BLaER1 (cell line): ENCODE measurements around the gene CFAP100.
A peak's percentile ranks its signal among the peaks of the same experiment; 100 is the strongest.

Source experiments
- H3K27ac ChIP-seq: shearing (Covaris generic); formaldehyde crosslinking; 2 replicates; pipeline ENCODE4 v1.8.1; 2022
- H3K27me3 ChIP-seq: shearing (Covaris generic); formaldehyde crosslinking; 2 replicates; pipeline ENCODE4 v1.8.1; 2022
- H3K36me3 ChIP-seq: shearing (Covaris generic); formaldehyde crosslinking; 2 replicates; pipeline ENCODE4 v1.8.1; 2022
- H3K4me1 ChIP-seq: shearing (Covaris generic); formaldehyde crosslinking; 2 replicates; pipeline ENCODE4 v1.8.1; 2022
- H3K4me2 ChIP-seq: shearing (Covaris generic); formaldehyde crosslinking; 2 replicates; pipeline ENCODE4 v1.8.1; 2022
- H3K4me3 ChIP-seq: shearing (Covaris generic); formaldehyde crosslinking; 2 replicates; pipeline ENCODE4 v1.8.1; 2022
- H3K9ac ChIP-seq: shearing (Covaris generic); formaldehyde crosslinking; 2 replicates; pipeline ENCODE4 v1.8.1; 2022
- H3K9me3 ChIP-seq: shearing (Covaris generic); formaldehyde crosslinking; 2 replicates; pipeline ENCODE4 v1.8.1; 2022
- H4K20me1 ChIP-seq: shearing (Covaris generic); formaldehyde crosslinking; 2 replicates; pipeline ENCODE4 v1.8.1; 2022
- Cebpa-rat ChIP-seq: shearing (Covaris generic); IDR thresholded peaks from 2 replicates; pipeline ENCODE4 v1.8.1; 2022

CFAP100 gene

DNA sequence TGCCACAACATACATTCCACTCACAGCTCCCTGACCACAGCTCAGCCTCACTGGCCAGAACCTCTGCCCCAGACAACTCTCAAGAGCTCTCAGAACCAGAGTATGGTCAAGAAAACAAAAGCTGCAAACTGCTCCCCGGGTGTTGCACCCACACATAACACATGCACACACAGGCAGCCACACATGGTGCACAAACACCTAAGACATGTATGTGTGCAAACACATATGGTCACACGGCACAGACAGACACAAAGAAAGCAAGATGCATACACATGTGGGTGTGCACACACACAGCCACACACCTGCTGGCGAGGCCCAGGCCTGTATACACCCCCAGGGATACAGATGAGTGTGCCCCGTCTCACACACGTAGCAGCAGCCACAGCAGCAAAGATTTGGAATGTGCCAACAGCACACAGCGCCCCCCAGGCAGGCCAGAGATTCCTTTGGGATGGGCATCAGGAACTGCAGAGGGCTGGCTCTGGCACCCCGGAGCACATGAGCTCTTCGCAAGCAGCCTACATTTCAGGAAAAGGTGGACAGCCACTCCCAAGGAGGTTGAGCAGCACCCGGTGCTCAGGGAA lies 44.1 kb upstream of the CFAP100 start:
- H3K27me3 ChIP-seq = peaks cover 19% of the 10 kb centered on the region
- no peak overlapping the region for H3K9ac ChIP-seq
- TF ChIP-seq Cebpa-rat = no peak
- H3K27ac ChIP-seq = no peak overlapping the region
- peaks cover 21% of the 10 kb centered on the region; the same call in 1 of the 2 replicates for H4K20me1 ChIP-seq
- no peak overlapping the region for H3K4me3 ChIP-seq
- no peaks in the 10 kb centered on the region for H3K36me3 ChIP-seq
- no peak overlapping the region for H3K4me2 ChIP-seq
- H3K4me1 ChIP-seq = peaks cover 8% of the 10 kb centered on the region; the same call in 1 of the 2 replicates
- H3K9me3 ChIP-seq = no peaks in the 10 kb centered on the region

DNA sequence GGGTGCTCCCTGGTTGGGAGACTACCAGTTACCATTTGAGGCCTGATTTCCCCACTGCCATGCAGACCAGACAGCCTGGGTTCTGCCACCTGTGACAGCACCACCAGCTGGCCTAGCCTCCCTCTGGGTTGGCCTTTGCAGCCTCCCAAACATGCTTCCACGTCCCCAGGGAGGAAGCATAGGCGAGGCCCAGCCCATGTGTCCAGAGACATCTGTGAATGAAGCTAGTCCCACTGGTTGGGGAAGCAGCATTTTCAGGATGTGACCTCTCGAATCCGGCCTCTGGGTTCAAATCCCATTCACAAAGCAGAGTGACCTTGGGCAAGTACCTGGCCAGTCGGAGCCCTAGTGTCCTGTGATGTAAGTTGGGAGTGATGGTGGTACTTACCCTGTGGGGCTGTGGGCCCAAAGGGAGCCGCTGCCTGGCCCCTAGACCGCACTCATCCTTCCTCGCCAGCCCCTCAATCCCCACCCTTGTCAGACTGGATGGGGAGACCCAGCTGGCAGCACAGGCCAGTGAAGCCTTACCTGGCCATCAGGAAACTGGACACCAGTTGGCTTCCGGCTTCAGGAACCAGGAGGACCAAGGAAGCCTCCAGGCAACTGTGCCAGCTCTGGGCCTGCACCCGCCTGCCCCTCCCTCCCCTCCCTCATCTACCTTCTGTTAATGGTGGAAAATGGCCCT lies 43.5 kb upstream of the CFAP100 start:
- H4K20me1 ChIP-seq = peaks cover 27% of the 10 kb centered on the region; the same call in 1 of the 2 replicates
- no peak overlapping the region for H3K4me3 ChIP-seq
- TF ChIP-seq Cebpa-rat = no peak
- no peaks in the 10 kb centered on the region for H3K36me3 ChIP-seq
- no peaks in the 10 kb centered on the region for H3K9me3 ChIP-seq
- H3K27me3 ChIP-seq = peaks cover 25% of the 10 kb centered on the region
- H3K27ac ChIP-seq = no peak overlapping the region
- no peak overlapping the region for H3K9ac ChIP-seq
- peaks cover 14% of the 10 kb centered on the region for H3K4me1 ChIP-seq
- H3K4me2 ChIP-seq = no peak overlapping the region

DNA sequence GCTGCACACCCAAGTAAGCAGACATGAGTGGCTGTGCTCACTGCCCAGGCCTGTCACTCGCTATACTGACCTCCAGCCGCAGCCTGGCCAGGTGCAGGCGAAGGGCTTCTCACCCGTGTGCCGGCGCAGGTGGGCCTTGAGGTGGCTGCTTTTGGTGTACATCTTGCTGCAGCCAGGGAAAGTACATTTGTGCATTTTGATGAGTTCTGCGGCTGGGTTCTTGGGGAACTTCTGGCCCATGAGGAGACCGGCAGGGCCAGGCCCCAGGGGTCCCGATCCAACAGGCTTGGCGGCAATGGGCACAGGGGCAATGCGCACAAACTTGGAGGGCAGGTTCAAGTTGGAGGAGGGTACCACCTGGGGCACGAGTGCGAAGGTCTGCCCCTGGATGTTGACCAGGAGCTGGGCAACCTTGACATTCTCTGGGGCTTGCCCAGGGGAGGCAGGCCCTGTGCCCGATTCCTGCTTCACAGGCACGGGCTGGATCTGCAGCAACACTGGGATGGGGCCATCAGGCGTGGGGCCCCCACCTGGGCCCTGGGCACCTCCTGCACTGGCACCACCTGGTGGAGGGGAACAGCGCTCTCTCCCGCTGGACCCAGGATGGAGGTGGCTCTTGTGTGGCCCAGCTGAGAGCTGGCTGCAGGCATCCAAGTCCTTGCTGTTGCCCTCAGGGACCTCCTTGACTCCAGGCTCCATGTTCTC lies 42.8 kb upstream of the CFAP100 start:
- no peak overlapping the region for H3K27ac ChIP-seq
- peaks cover 31% of the 10 kb centered on the region; the same call in 1 of the 2 replicates for H4K20me1 ChIP-seq
- H3K4me1 ChIP-seq = peaks cover 21% of the 10 kb centered on the region
- no peak overlapping the region for H3K4me2 ChIP-seq
- TF ChIP-seq Cebpa-rat = no peak
- no peaks in the 10 kb centered on the region for H3K36me3 ChIP-seq
- H3K9ac ChIP-seq = no peak overlapping the region
- no peaks in the 10 kb centered on the region for H3K9me3 ChIP-seq
- H3K27me3 ChIP-seq = peaks cover 32% of the 10 kb centered on the region
- no peak overlapping the region for H3K4me3 ChIP-seq

DNA sequence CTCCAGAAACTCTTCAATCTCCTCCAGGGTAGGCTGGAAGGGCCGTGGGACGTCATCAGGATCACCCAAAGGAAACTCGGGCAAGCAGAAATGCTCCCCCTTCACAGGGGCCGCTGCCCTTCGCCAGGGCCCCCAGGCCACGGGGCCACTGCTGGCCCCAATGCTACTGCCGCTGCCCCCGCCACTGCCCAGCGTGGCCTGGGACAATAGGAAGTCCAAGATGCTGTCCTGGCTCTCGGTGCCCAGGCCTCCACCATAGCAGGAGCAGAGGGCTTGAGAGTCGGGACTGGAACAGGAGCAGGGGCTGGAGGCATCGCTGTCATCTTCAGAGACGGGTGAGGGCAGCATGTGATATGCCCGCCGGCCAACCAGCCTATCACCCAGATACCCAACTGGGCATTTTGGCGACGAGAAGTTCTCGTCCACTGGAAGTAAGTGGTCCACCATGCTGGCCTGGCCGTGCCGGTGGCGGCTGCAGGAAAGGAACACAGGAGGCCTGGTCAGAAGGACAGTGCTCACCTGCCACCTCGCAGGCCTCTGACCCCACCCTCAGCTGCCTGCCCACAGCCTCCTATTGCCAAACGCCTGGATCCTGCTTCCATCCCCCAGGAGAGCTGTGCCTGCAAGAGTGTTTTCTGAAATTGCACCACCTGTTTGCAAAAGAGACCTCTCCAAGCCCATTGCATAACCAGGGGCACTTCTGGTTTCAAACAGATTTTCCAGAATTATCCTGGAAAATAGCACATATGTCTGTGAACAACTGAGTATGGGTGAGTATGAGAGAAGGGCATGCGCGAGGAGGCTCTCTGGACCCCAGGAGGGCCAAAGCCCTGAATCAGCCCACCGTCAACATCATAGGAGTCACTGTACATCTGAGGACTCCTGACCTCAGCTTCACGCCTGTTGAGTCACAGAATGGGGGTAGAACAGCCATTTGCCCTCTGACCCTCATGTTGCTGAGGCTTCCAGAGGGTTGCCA lies 41.9 kb upstream of the CFAP100 start:
- TF ChIP-seq Cebpa-rat = no peak
- Histone ChIP-seq H3K4me2 (no peak overlapping the region), H3K9ac (no peak overlapping the region), H3K27me3 (peaks cover 39% of the 10 kb centered on the region), H3K4me1 (peaks cover 25% of the 10 kb centered on the region), H3K4me3 (no peak overlapping the region), H3K27ac (no peak overlapping the region), H3K36me3 (no peaks in the 10 kb centered on the region), H4K20me1 (peaks cover 31% of the 10 kb centered on the region; the same call in 1 of the 2 replicates), H3K9me3 (no peaks in the 10 kb centered on the region)

DNA sequence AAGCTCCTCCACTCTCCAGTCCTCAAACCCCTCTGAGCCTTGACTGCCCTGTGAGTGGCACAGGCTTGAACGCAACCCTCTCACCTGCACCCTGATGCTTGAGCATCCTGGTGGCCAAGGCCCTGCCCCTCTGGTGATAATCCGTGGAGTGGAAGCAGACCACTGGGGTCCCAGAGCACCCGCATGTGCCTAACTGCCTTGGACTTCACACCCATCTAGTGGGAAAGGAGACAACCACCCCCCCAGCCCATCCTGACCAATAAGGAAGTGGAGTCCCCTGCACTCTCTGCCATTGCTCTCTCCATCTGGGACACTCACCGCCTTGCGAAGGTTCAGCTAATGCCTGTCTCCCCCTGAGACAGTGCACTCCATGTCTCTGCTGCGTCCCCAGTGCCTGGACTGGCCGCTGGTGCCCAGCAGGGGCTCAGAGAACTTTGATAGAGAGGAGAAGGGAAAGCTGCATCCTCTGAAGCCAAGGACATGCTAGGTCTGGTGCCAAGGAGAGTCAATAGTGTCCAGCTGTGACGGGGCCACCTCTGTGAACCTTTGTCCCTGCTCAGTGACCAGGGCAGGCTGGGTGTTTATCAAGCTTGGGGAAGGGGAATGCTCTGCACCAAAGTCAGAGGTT lies 40.9 kb upstream of the CFAP100 start:
- Histone ChIP-seq H3K27me3 (peaks cover 49% of the 10 kb centered on the region), H3K9me3 (no peaks in the 10 kb centered on the region), H3K27ac (no peak overlapping the region), H3K4me3 (no peak overlapping the region), H3K9ac (no peak overlapping the region), H3K4me1 (peaks cover 28% of the 10 kb centered on the region), H3K36me3 (no peaks in the 10 kb centered on the region), H4K20me1 (peaks cover 40% of the 10 kb centered on the region; the same call in 1 of the 2 replicates), H3K4me2 (no peak overlapping the region)
- no peak for TF ChIP-seq Cebpa-rat

DNA sequence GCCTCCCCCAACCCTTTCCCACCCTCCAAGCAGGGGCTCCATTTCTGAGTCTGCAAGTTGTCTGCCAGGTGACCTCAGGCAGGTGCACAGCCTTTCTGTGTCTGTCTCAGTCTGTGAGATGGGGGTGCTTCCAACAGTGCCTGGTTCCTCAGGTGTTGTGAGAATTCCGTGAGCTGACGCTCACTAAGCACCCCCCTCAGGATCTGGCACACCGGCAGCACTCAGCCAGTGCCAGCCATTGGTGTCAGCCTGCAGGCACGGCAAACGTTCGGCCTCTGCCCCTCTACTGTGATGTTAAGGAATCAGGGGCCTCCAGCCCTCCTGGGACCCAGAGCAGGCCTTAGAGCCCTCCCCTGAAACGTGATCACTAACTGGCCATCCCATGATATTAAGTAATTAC lies 39.9 kb upstream of the CFAP100 start:
- no peaks in the 10 kb centered on the region for H3K36me3 ChIP-seq
- H3K9me3 ChIP-seq = no peaks in the 10 kb centered on the region
- no peak overlapping the region for H3K9ac ChIP-seq
- no peak for TF ChIP-seq Cebpa-rat
- peaks cover 28% of the 10 kb centered on the region for H3K4me1 ChIP-seq
- peaks cover 59% of the 10 kb centered on the region for H3K27me3 ChIP-seq
- peaks cover 40% of the 10 kb centered on the region; the same call in 1 of the 2 replicates for H4K20me1 ChIP-seq
- no peak overlapping the region for H3K27ac ChIP-seq
- no peak overlapping the region for H3K4me3 ChIP-seq
- H3K4me2 ChIP-seq = no peak overlapping the region

DNA sequence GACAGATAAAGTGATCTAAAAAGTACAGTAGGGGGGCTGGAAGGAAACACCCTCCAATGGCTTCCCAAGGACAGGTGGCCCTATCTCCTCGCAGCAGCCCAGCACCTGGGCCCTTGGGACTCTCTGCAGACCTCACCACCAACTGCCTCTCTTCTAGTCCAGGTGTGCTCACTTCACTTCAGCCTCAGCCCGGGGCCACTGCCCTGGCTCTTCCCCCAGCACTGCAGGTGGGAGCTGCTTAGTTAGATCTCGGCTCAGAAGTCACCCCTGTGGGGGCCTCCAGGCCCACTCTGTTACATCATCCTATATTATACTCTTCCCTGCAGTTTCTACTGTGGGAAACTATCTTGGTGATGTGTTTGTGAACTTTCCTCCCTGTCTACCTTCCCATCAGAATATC lies 39.5 kb upstream of the CFAP100 start:
- TF ChIP-seq Cebpa-rat = no peak
- Histone ChIP-seq H3K27me3 (peaks cover 63% of the 10 kb centered on the region), H3K4me2 (no peak overlapping the region), H4K20me1 (peaks cover 40% of the 10 kb centered on the region; the same call in 1 of the 2 replicates), H3K4me3 (no peak overlapping the region), H3K36me3 (no peaks in the 10 kb centered on the region), H3K4me1 (peaks cover 28% of the 10 kb centered on the region), H3K9me3 (no peaks in the 10 kb centered on the region), H3K9ac (no peak overlapping the region), H3K27ac (no peak overlapping the region)

DNA sequence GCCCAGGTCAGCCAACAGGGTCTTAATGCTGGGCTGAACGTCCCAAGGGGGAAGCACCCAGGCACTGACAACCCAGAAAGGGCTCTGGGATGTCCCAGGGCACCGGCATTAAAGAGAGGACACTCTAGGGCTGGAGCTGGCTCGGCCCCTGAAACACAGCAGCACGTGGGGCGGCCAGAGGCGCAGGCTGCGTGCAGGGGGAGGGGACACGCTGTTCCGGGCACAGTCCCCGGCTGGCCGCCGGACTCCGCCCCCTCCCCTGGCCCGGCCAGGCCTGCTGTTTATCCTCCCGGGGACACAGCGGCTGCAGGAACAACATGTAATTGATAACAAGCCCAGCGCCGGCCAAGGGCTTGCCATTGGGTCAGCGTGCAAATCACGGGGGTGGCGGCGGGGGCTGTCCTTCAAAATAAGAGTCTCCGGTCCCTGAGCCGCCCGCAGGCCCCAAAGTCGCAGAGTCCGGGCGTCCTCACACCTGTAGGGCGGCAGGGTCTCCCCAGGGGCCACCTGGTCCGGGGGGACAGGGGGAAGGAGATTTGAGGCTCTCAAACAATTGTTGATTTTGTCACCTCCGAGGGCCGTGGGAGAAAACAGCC lies 38.8 kb upstream of the CFAP100 start:
- no peaks in the 10 kb centered on the region for H3K9me3 ChIP-seq
- H3K4me3 ChIP-seq = peak overlapping the region; percentile 70
- H3K4me1 ChIP-seq = peaks cover 26% of the 10 kb centered on the region
- no peaks in the 10 kb centered on the region for H3K36me3 ChIP-seq
- no peak overlapping the region for H3K27ac ChIP-seq
- no peak for TF ChIP-seq Cebpa-rat
- peaks cover 40% of the 10 kb centered on the region; the same call in 1 of the 2 replicates for H4K20me1 ChIP-seq
- no peak overlapping the region for H3K9ac ChIP-seq
- H3K4me2 ChIP-seq = peak overlapping the region; percentile 99
- H3K27me3 ChIP-seq = peaks cover 69% of the 10 kb centered on the region
